Esophagus squamous epithelium (tissue), 5 donors: Measurements from ENCODE around the gene LONP1. TPM values are rescaled to one million over a fixed set of nuclear protein-coding genes. Genes with fewer than 3 reads are reported as not detected.

ENCODE experiments used
- DNase-seq: peaks from one replicate; lab custom pipeline; 2025; lab: John Stamatoyannopoulos, UW
- H3K27ac ChIP-seq, 4 donors: fragments of 200-600 bp; sonication (generic); one replicate each; pipeline ENCODE4 v1.5.1; 2016 to 2019; ENCODE audit warnings: mild to moderate bottlenecking in 1 of 4
- H3K27me3 ChIP-seq, 4 donors: fragments of 200-600 bp; sonication (generic); 1 replicate in 3 of 4; 2 replicates in 1 of 4; pipeline versions ENCODE4 v1.5.1 to v1.6.0; 2017 to 2021; ENCODE audit warnings: antibody characterized with exemption in 1 of 4
- H3K36me3 ChIP-seq, 3 donors: fragments of 200-600 bp; sonication (generic); one replicate each; pipeline ENCODE4 v1.5.1; 2016 to 2019
- H3K4me1 ChIP-seq, 3 donors: fragments of 200-600 bp; sonication (generic); one replicate each; pipeline ENCODE4 v1.5.1; 2017 to 2019
- H3K4me3 ChIP-seq, 4 donors: fragments of 200-600 bp; sonication (generic); 1 replicate in 3 of 4; 2 replicates in 1 of 4; pipeline ENCODE4 v1.5.1; 2016 to 2019; ENCODE audit warnings: mild to moderate bottlenecking in 2 of 4, moderate library complexity in 1 of 4
- H3K9me3 ChIP-seq, 3 donors: fragments of 200-600 bp; sonication (generic); one replicate each; pipeline ENCODE4 v1.5.1; 2016 to 2019
- CTCF ChIP-seq, 6 experiments: fragments of 450-650 bp in 4 of 6; fragments of 200-600 bp in 2 of 6; sonication (generic) in 2 of 6; IDR thresholded peaks; one replicate each; pipeline ENCODE4 v1.5.1; 2016 to 2019; ENCODE audit warnings: antibody characterized with exemption in 6 of 6, mild to moderate bottlenecking in 4 of 6, moderate library complexity in 4 of 6
- POLR2A ChIP-seq, 4 donors: fragments of 450-650 bp; IDR thresholded peaks; one replicate each; pipeline ENCODE4 v1.6.1; 2017; ENCODE audit warnings: antibody characterized with exemption in 4 of 4, mild to moderate bottlenecking in 4 of 4, moderate library complexity in 3 of 4
- WGBS, 2 donors: methylation state at CpG; one replicate each; pipeline ENCODE4 v1.1.5; 2018; 5-methylcytosine and 5-hydroxymethylcytosine counted together
- intact Hi-C: fragments of 100-400 bp; cut with DNase I; formaldehyde crosslinking; loops from one replicate; pipeline ENCODE4 v1.15.0; 2022
- total RNA-seq, 4 donors: library from RNA; depleted of rRNA; stranded (reverse); fragments of >200 nt; gene quantifications; one replicate each; pipeline ENCODE4 v1.1.0, GENCODE V29; 2016
- donor health status: DM: yes; HTN: yes; CAD: no.

LONP1 gene
- total RNA-seq, 4 donors from 2014 or later, result 38.0 to 68.5 (median 51.2) TPM

GRCh38 chr19:5663904-5664303, 56.0 kb downstream of the LONP1 start:
- WGBS, 2 donors, result 88 to 93% methylated on average over 9 to 17 of the region's 17 CpGs
- Histone ChIP-seq H3K9me3 (no peaks in the 10 kb centered on the region), H3K36me3 (peaks cover 58 to 100% (median 88%) of the 10 kb centered on the region in 3 donors), H3K27me3 (no peaks in the 10 kb centered on the region), H3K4me1 (no peaks in the 10 kb centered on the region), H3K4me3 (no peak overlapping the region), H3K27ac (no peak overlapping the region)
- DNase-seq, result no peak
- no peak for TF ChIP-seq CTCF (IDR thresholded peaks at IDR 0.05)
- intact Hi-C loops, result no loop called here

- no peak for DNase-seq
- intact Hi-C loops, result no loop called here
- Histone ChIP-seq H3K4me1 (no peaks in the 10 kb centered on the region), H3K27me3 (no peaks in the 10 kb centered on the region), H3K9me3 (no peaks in the 10 kb centered on the region), H3K27ac (no peak overlapping the region), H3K4me3 (no peak overlapping the region), H3K36me3 (peaks cover 63 to 100% (median 88%) of the 10 kb centered on the region in 3 donors)
- 96 to 98% methylated on average over 12 to 23 of the region's 42 CpGs for WGBS, 2 donors
- no peak for TF ChIP-seq CTCF (IDR thresholded peaks at IDR 0.05)
- no peak for TF ChIP-seq POLR2A (IDR thresholded peaks at IDR 0.05)
These were observed 58.5 kb downstream of the LONP1 start for GRCh38 chr19:5661483-5661882.

GRCh38 chr19:5655412-5655811, 64.5 kb downstream of the LONP1 start:
- TF ChIP-seq POLR2A (IDR thresholded peaks at IDR 0.05), result no peak
- TF ChIP-seq CTCF (IDR thresholded peaks at IDR 0.05), result no peak
- H3K4me3 ChIP-seq, result no peak overlapping the region
- intact Hi-C loops, result no loop called here
- DNase-seq, result no peak
- 91% methylated on average over 5 of the region's 5 CpGs for WGBS, 2 donors
- H3K27me3 ChIP-seq, result no peaks in the 10 kb centered on the region
- H3K9me3 ChIP-seq, result no peaks in the 10 kb centered on the region
- H3K36me3 ChIP-seq, result peaks cover 53 to 100% (median 83%) of the 10 kb centered on the region in 3 donors
- H3K27ac ChIP-seq, result no peak overlapping the region
- H3K4me1 ChIP-seq, result no peaks in the 10 kb centered on the region

- WGBS, 2 donors, result 90 to 91% methylated on average over 5 of the region's 5 CpGs
- DNase-seq, result no peak
- no peak overlapping the region for H3K27ac ChIP-seq
- no peaks in the 10 kb centered on the region for H3K27me3 ChIP-seq
- intact Hi-C loops, result no loop called here
- no peak overlapping the region for H3K4me3 ChIP-seq
- TF ChIP-seq CTCF (IDR thresholded peaks at IDR 0.05), result no peak
- no peak for TF ChIP-seq POLR2A (IDR thresholded peaks at IDR 0.05)
- H3K9me3 ChIP-seq, result no peaks in the 10 kb centered on the region
- H3K36me3 ChIP-seq, result peaks cover 57 to 100% (median 88%) of the 10 kb centered on the region in 3 donors
- no peaks in the 10 kb centered on the region for H3K4me1 ChIP-seq
These were observed 65.0 kb downstream of the LONP1 start for GRCh38 chr19:5654931-5655330.

GRCh38 chr19:5652261-5652660, 67.7 kb downstream of the LONP1 start:
- Histone ChIP-seq H3K27ac (no peak overlapping the region), H3K4me3 (no peak overlapping the region), H3K4me1 (no peaks in the 10 kb centered on the region), H3K36me3 (peaks cover 50 to 93% (median 80%) of the 10 kb centered on the region in 3 donors), H3K27me3 (no peaks in the 10 kb centered on the region), H3K9me3 (no peaks in the 10 kb centered on the region)
- TF ChIP-seq CTCF (IDR thresholded peaks at IDR 0.05), result no peak
- TF ChIP-seq POLR2A (IDR thresholded peaks at IDR 0.05), result no peak
- no peak for DNase-seq
- WGBS, 2 donors, result 79 to 92% methylated on average over 6 to 7 of the region's 10 CpGs
- intact Hi-C loops, result no loop called here
